Ureter (tissue), 1 donor: ENCODE results near the gene PMEPA1. TPM values are rescaled to one million over a fixed set of nuclear protein-coding genes. Genes with fewer than 3 reads are reported as not detected.

Experiments used
- DNase-seq: peaks from one replicate; pipeline ENCODE4 v3.0.0-alpha.2; 2020; ENCODE audit warnings: low spot score
- total RNA-seq: library from RNA; stranded (reverse); gene quantifications from one replicate; pipeline ENCODE4 v1.2.4, GENCODE V29; 2023
- donor health status: DM: yes; HTN: yes; CAD: no.

The PMEPA1 gene
- total RNA-seq, 1 donor from 2014 or later: 15.2 TPM

GRCh38 chr20:57711826-57712225 lies 2.0 kb upstream of the PMEPA1 start:
- DNase-seq: no peak

- DNase-seq: no peak
Observed at GRCh38 chr20:57711311-57711712, 1.5 kb upstream of the PMEPA1 start.

GRCh38 chr20:57710841-57711240 lies 1.0 kb upstream of the PMEPA1 start:
- DNase-seq: no peak

- no peak for DNase-seq
Observed at GRCh38 chr20:57708694-57709673, 831 bp downstream of the PMEPA1 start.

- no peak for DNase-seq
Observed at GRCh38 chr20:57707849-57708693, 1.7 kb downstream of the PMEPA1 start.

GRCh38 chr20:57707320-57707719 lies 2.5 kb downstream of the PMEPA1 start:
- no peak for DNase-seq

- no peak for DNase-seq
Observed at GRCh38 chr20:57705127-57705899, 4.5 kb downstream of the PMEPA1 start.

- no peak for DNase-seq
Observed at GRCh38 chr20:57704245-57704644, 5.6 kb downstream of the PMEPA1 start.

GRCh38 chr20:57703013-57703412 lies 6.8 kb downstream of the PMEPA1 start:
- DNase-seq: no peak

GRCh38 chr20:57702521-57702920 lies 7.3 kb downstream of the PMEPA1 start:
- no peak for DNase-seq

GRCh38 chr20:57702091-57702490 lies 7.7 kb downstream of the PMEPA1 start:
- no peak for DNase-seq

- DNase-seq: no peak
Observed at GRCh38 chr20:57701651-57702050, 8.2 kb downstream of the PMEPA1 start.

- DNase-seq: no peak
Observed at GRCh38 chr20:57701090-57701489, 8.7 kb downstream of the PMEPA1 start.

GRCh38 chr20:57699395-57699794 lies 10.4 kb downstream of the PMEPA1 start:
- DNase-seq: no peak

- DNase-seq: no peak
Observed at GRCh38 chr20:57698867-57699275, 10.9 kb downstream of the PMEPA1 start.

GRCh38 chr20:57698116-57698866 lies 11.5 kb downstream of the PMEPA1 start:
- DNase-seq: peak; percentile 66

- no peak for DNase-seq
Observed at GRCh38 chr20:57697543-57697942, 12.3 kb downstream of the PMEPA1 start.

- DNase-seq: no peak
Observed at GRCh38 chr20:57696401-57696961, 13.3 kb downstream of the PMEPA1 start.

- no peak for DNase-seq
Observed at GRCh38 chr20:57695940-57696339, 13.9 kb downstream of the PMEPA1 start.

GRCh38 chr20:57695012-57695411 lies 14.8 kb downstream of the PMEPA1 start:
- peak; percentile 66 for DNase-seq

GRCh38 chr20:57694481-57694880 lies 15.3 kb downstream of the PMEPA1 start:
- no peak for DNase-seq
